Measurements from ENCODE around the gene RNF144A.
A peak's percentile ranks its signal among the peaks of the same experiment; 100 is the strongest.

Gene RNF144A

GRCh38 chr2:7044253-7045250 is 127.3 kb downstream of the RNF144A start:
- peak in 5 of 14 donors; percentile 29 to 71 (median 39) for DNase-seq

- no peak for DNase-seq
Observed at GRCh38 chr2:7045601-7046590, 128.7 kb downstream of the RNF144A start.

- no peak for DNase-seq
Observed at GRCh38 chr2:7047661-7048060, 130.4 kb downstream of the RNF144A start.

GRCh38 chr2:7048762-7049294 is 131.6 kb downstream of the RNF144A start:
- DNase-seq, result no peak

GRCh38 chr2:7052404-7052803 is 135.2 kb downstream of the RNF144A start:
- DNase-seq, result no peak

- DNase-seq, result peak in 9 of 14 donors; percentile 11 to 62 (median 32)
Observed at GRCh38 chr2:7053650-7054265, 136.5 kb downstream of the RNF144A start.

- DNase-seq, result no peak
Observed at GRCh38 chr2:7057865-7058400, 140.7 kb downstream of the RNF144A start.

- DNase-seq, result peak in 1 of 14 donors; percentile 77
Observed at GRCh38 chr2:7060156-7060555, 142.9 kb downstream of the RNF144A start.

GRCh38 chr2:7060631-7061449 is 143.6 kb downstream of the RNF144A start:
- no peak for DNase-seq

- no peak for DNase-seq
Observed at GRCh38 chr2:7061450-7061789, 144.2 kb downstream of the RNF144A start.

- DNase-seq, result peak in 1 of 14 donors; percentile 66
Observed at GRCh38 chr2:7061921-7062320, 144.7 kb downstream of the RNF144A start.

GRCh38 chr2:7063789-7064188 is 146.6 kb downstream of the RNF144A start:
- no peak for DNase-seq

- no peak for DNase-seq
Observed at GRCh38 chr2:7068457-7068856, 151.2 kb downstream of the RNF144A start.

- no peak for DNase-seq
Observed at GRCh38 chr2:7070483-7070882, 153.3 kb downstream of the RNF144A start.

GRCh38 chr2:7071154-7071553 is 153.9 kb downstream of the RNF144A start:
- no peak for DNase-seq

GRCh38 chr2:7071916-7072556 is 154.8 kb downstream of the RNF144A start:
- no peak for DNase-seq

- no peak for DNase-seq
Observed at GRCh38 chr2:7073901-7074300, 156.7 kb downstream of the RNF144A start.

GRCh38 chr2:7075834-7076233 is 158.6 kb downstream of the RNF144A start:
- no peak for DNase-seq

GRCh38 chr2:7077660-7078267 is 160.6 kb downstream of the RNF144A start:
- no peak for DNase-seq
